Measurements from ENCODE around the gene NET1.
"Not testable (repeated sequence)": the region's sequence is repeated elsewhere in the genome, so short reads cannot be mapped to it uniquely, and the experiment has no call there.

Gene NET1

DNA sequence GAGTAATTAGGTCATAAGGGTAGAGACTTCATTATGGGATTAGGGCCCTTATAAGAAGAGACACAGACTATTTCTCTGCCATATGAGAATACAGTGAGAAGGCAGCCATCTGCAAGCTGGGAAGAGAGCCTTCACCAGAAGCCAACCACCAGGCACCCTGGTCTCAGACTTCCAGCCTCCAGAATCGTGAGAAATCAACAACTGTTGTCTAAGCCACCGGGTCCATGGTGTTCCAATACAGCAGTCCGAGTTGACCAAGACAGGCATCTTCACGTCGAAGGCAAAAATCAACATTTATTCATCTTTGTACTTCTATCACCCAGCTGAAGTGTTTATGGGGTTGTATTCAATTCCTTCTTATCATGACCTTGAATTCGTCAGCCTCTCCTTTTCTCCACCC lies 13.0 kb upstream of the NET1 start:
- no peak for DNase-seq

DNA sequence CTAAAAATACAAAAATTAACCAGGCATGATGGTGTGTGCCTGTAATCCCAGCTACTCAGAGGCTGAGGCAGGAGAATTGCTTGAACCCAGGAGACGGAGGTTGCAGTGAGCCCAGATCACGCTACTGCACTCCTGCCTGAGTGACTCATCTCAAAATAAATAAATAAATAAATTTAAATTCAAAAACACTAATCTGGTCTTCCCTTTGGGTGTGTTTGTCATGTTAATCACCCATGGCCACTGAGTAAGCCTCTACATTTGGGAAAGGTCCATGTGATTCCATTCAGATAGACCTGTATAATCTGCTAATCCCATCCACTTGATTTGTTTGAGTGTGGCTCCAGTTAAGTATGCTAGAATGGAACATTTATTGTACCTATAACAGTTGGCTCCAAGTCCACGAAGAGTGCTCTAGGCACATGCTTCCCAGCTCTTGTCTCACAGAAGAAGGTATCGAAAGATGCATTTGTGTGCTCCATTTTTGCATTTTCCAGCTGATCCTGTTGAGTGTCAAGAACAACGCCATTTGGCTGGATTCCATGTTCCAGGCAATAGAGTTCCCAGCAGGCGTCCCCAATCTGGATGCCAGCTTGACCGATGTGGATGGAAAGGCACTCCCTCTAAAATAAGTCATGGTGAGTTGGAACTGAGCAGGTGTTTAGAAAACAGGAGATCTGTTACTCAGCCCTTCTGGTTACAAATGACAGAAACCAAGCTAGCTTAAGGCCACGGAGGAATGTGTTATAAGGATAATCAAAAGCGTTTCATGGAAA lies 11.7 kb upstream of the NET1 start:
- no peak for DNase-seq

DNA sequence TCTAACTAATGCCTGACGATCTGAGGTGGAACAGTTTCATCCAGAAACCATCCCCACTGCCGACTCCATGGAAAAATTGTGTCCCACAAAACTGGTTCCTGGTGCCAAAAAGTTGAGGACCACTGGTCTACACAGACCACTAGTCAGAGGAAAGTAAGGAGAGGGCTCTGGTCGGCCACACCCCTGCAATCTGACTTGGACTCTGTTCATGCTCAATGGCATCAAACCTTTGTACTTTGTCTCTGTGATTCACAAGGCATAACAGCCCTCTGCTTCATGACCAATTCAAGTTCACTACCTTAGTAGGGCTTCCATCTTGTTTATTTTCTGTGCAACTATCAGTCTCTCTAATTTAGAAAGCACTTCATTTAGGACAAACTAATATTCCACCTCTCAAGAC lies 9.6 kb upstream of the NET1 start:
- DNase-seq: no peak

DNA sequence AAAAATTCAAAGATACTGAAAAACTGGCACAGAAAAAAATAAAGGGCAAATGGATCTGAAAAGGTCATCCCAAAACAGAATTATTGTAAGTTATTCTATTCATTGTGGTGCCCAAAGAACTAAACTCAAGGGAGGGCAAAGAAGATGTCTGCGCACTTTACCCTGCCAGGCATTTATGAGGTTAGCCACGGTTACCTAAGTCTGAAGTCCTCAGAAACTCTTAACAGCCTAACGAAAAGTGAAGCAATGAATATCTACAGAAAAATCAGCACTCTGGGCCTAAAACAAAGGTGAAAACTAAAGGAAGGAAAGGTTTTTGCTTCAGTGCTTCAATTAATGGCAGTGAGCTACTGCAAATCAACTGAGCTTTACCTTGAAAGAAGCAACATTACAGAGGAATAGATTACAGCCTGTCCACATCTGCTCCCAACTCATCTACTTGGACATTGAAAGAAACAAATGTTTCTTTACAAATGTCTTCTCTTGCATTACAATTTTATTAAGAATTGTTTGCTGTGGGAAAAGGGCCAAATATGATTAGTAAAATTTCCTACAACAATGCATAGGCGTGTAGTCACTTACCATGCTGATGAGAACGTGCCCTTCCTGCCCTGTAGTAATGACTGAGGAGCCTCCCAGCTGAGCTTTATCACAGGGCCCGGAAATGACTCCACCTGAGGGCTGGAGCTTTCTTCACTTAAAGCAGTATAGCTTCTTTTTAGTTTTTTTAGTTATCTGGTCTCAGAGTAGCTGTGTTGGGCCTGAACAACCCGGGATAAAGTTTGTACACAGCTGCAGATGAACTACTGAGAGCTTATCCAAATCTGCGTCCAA lies 7.9 kb upstream of the NET1 start, which contains the start of gene TUBAL3:
Gene TUBAL3, minus strand, starts transcription at position 621 of the 834 bp plus-strand sequence. Its CDS starts 36 bp downstream, at position 585.
- no peak for DNase-seq

DNA sequence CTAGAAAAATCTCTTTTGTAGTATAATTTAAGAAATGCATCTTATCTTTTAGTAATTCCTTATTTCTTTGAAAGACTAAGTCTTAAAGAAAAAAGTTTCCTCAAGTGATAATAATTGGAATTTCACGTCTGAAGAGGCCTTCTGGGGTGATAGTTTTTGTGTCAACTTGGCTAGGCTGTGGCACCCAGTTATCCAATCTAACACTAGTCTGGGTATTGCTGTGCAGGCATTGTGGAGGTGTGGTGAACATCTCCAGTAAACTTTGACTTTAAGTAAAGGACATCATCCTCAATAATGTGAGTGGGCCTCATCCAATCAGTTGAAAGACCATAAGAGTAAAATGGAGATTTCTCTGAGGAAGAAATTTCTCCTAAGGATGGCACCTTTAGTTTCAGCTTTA lies 5.4 kb upstream of the NET1 start:
- DNase-seq: no peak

DNA sequence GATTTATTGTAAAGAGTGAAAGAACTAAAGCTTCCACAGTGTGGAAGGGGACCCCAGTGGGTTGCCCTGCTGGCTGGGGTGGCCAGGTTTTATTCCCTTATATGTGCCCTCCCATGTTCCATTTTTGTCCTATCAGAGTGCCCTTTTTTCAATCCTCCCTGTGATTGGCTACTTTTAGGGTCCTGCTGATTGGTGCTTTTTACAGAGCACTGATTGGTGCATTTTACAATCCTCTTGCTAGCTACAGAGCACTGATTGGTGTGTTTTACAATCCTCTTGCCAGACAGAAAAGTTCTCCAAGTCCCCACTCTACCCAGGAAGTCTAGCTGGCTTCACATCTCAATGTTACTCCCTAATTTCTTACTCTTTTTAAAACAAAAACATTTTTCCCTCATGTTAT lies 1.6 kb upstream of the NET1 start:
- not testable (repeated sequence) for DNase-seq

DNA sequence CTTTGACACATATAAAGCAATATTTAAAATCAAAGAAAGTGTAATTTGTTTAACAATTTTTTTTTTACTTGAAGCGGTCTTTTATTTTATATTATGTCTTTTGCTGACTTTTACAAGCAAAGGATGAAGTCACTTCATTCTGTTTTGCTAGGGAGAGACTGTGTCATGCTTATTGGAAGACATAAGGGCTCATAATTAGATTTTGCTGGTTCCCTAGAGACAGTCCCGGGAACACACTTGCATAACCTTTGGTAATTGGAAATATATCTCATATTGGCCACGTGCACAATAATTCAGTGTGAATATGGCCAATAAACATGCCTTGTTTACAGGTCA lies 448 bp upstream of the NET1 start:
- DNase-seq: no peak

DNA sequence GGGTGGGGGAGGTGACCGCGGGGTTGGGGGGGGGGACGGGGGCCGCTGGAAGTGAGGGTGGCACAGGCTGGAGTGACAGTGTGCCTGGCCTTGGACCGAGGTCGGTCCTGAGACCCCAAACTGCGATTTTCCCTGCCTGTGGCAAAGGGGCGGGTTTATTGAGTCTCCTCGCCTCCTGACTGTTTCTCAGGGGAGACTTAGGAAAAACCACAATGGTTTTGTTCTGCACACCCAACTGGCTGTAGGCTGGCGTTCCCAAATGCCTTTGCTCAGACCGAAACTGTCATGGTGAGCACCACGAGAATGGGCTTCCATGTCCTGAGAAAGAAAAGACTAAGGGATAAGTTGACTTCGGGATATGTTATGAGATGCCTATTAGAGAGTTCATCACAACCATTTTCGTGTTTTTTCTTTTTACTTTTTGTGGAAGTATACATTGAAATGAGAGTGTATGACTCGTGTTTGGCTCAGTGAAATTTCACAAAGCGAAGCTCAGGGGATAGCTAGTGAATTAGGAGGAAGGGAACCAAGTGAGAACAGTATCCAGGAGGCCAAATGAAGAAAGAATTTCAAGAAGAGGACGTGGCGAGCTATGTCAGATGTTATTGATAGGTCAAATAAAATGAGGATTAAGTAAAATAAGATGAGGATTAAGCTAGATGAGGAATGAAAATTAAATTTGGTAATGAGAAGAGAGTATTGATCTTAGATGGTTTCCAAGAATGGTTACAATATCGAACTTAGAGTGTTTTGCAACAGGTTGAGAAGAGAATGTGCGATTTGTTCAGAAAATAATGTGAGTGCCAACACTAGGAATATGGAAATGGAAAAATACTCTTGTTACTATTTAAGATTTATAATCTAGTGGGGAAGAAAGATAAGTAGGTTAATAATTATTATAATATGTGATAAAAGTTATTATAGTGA lies 918 bp downstream of the NET1 start:
- no peak for DNase-seq

DNA sequence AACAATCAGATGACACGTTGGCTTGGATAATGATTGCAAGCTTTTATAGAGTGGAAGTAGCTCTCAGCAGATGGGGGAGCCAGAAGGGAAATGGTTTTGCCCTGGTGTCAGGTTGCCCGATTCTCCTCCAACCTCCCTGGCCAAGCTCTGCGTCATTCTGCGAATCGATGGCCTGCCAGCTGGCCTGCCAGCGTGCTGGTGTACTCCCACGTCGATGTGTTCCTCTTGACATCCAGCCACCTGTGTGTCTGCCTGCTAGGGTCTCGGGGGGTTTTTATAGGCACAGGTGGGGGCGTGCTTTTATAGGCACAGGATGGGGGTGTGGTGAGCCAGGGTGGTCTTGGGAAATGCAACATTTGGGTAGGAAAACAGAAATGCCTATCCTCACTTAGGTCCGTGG lies 4.6 kb downstream of the NET1 start:
- DNase-seq: no peak

DNA sequence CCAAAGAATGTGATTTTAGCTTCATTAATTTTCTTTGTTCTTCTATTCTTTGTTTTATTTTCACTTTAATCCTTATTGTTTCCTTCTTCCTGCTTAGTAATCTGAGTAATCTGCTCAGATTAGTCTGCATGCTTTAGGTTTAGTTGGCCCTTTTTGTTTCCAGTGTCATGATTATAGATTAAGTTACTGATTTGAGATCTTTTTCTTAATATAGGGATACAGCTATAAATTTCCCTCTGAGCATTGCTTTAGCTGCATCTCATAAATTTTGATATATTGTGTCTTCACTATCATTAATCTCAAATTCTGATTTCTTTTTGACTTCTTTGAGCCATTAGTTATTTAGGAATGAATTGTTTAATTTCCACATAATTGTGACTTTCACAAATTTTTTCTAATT lies 6.2 kb downstream of the NET1 start:
- no peak for DNase-seq

DNA sequence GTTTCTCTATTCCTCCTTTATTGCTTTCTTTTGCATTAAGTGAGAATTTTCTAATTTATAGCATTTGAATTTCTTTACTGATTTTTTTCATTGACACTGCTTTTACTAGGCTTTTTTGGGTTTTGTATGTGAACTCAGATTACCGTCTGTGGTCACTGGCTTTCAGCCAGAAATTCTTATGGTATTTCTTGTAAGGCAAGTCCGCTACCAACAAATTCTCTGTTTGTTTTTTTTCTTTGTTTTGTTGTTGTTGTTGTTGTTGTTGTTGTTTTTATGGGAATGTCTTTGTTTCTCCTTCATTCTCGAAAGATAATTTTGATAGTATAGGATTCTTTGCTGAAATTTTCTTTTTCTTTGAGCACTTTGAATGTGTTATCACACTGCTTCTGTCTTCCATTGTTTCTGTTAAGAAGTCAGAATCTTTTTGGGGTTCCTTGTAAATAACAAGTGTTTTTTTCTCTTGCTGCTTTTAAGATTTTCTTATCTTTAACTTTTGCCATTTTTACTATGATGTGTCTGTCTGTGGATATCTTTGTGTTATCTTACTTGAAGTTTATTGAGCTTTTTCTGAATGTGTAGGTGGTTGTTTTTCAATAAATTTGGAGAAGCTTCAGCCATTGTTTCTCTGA lies 7.2 kb downstream of the NET1 start:
- DNase-seq: no peak

DNA sequence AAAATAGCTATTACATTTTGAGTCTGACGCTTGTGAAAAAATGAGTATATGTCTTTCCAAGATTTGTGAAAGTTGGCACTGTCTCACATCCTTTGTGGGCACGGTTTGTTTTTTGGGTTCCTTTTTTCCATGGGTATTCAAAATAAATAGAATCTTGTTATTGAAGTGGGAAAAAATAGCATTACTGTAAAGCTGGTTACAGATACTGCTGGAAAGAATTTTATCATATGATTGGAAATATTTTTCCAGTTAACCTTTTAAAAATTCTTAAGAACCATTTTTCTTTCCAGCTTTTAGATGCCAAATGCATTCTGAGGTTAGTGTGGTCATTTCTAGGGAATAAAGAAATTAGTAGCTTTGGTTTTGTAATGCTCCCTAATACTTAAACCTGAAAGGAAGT lies 11.4 kb downstream of the NET1 start:
- DNase-seq: no peak

DNA sequence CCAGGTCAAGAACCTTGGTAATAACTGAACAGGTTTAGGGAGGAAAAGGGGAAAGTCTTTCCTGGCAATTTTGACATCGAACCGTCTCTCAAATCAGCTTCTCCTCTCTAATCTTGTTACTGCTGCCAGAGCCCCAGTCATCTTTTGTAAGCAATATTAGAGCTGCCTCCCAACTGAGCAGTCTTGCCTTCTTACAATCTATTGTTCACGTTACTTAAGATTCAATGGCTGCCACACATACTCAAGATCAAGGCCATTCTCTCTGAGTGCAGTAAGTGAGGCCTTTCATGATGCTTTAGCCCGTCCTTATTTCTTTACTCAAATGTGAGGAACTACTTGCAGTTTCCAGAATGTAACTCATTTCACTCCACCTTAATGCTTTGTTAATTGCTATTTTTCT lies 12.4 kb downstream of the NET1 start:
- no peak for DNase-seq

DNA sequence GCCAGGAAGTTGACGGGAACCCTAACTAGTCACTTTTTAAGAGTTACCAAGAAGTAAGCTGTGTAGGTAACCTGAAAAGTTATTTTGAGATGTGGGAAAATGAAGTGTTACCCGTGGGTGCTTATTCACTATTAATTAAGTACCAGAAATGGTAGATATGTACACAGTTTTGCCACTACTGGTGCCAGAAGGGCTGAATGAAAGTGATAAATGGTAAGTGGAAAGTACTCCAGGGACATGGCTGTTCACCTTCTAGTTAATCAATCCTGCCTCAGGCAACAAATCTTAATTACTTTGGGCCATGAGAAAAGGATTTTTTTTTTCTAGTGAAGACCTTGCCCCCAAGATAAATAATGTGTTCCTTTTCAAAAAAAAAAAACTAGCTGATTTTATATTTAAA lies 15.8 kb downstream of the NET1 start:
- no peak for DNase-seq

DNA sequence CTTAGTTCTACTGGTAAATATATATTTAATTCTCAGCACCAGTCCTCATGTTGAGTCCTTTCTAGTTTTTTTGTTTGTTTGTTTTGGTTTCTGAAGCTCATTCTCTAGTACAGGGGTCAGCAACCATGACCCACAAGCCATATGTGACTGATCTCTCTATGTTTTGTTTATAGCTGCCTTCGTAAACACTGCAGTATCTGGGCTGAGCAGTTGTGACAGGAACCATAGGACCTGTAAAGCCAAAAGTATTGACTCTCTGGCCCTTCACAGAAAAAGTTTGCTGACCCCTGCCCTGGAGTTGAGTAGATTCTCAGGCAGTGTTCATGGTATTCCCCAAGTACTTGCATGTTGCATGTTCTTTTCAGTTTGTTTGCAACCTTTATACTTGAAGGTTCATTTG lies 20.8 kb downstream of the NET1 start:
- no peak for DNase-seq

DNA sequence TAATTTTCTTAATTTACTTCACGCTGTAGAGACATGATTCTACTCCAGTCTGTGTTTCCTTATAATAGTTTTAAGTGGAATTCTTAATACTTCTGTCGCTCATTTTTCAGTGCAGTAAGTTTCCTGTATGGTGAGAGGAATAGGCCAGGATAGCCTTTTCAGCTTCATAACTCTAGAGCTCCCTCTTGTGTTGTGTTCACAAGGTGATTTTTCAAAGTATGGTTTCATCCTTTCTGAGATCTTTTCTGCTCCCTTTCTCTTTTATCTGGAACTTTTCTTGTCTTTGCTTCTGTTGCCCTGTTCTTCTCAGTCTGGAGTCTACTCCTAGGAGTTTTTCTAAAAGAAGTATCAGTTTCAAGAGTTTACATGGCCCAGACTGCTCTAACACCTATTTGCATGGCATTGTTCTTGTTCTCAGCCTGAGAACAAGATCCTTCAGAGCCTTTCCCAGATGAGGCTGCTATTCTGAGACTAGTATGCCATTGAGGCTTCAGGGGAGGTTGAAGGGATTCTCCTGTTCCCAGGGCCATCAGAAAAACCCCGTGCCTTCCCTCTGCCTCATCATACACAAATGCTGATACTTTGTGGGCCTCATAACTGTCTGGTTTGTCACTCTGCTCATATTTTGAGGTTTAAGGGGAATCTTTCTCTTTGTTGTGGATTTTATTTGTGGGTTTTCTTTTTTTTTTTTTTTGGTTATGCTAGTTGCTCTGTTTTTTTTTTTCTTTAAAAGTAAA lies 21.8 kb downstream of the NET1 start:
- no peak for DNase-seq

DNA sequence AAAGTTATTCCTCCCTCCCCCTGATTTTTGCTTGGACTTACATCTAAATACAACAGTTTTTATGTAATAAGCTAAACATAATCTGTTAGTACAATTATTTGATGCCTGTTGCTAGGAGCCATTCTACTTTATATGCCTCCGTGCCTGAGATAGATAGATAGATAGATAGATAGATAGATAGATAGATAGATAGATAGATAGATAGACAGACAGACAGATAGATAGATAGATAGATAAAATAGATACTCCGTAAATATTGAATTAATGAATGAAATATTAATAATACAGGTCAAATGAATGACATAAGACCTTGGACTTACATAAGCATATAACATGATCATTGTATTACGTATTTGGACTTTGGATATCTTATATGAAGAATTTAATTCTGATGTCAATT lies 23.0 kb downstream of the NET1 start:
- no peak for DNase-seq

DNA sequence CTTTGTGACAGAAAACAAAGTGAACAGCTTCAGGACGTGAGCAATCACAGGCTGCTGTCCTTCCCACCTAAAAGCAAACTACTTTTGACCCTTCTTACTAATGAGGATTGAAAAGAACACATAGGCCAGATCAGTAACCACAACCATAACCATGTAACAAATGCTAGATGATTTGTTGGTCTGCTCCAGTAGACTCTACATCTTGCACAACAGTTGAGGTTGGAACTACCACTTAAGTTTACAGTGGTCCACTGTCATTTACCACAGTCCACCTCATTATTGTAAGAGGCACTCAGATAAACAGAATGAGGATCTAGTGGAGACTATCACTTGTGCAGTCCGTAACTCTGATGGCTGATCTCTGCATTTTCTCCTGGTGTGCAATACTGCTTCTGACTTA lies 27.8 kb downstream of the NET1 start:
- no peak for DNase-seq

DNA sequence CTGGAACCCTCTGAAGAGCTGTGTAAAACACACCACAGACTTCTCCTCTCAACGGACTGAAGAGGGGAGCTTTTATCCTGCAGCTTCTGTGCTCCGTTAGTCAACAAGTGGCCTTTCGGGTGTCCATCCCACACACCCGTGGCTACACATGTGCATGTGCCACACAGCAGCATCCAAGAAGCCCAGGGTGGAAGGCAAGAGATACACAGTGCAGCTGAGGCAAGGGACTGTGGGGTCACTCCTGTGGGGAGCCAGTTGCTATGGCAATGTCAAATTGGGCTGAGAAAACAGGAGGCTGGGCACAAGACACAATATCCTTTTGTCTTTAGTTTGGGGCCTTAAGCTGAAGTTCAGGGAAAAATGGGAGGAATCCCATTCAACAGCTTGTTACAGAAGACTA lies 28.7 kb downstream of the NET1 start:
- no peak for DNase-seq

DNA sequence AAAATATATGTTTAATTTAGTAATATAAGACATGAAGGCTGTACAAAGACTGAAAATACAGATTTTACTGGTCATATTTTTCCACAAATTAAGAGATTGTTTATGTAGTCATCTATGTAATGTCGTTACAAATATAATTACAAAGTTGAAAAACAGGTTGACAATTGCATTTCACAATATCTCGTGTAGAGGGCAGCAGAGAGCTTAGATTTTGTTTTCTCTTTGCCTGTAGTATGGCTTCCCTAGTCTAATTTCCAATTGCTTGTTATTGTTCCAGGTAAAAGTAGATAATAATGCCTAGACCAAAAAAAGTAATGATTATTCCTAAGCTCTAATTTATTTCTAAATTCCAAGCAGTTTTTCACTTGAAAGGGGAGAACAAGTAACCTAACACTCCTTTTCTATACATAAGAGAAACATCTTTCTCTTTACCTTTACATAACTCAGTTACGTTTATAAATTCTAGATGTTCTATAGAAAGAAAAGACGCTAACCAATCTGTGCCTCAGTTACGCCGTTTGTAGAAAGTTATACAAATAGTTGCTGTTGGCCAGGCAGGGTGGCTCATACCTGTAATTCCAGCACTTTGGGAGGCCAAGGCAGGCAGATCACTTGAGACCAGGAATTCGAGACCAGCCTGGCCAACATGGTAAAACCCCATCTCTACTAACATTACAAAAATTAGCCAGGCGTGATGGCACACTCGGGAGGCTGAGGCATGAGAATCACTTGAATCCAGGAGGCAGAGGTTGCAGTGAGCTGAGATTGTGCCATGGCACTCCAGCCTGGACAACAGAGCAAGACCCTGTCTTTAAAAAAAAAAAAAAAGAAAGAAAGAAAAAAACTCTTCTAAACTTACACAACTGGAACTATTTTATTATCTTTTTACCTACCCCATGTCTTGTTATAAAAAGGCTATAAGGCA lies 30.0 kb downstream of the NET1 start:
- no peak for DNase-seq

DNA sequence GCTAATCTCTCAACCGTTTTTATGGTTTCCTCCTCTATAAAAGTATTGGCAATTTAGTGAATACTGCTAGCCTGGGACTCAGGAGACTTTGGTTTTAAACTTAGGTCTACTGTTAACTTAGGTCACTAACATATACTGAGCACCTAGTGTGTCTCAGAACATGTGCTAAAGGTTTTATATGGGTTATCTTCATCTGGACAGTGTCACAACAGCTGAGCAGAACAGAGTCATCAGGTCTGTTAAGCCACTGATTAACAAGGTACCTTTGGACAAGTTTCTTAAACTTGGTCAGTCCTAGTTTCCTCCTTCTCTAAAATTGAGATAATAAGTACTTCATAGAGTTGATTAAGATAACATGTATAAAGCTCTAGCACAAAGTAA lies 30.6 kb downstream of the NET1 start:
- DNase-seq: no peak

All from NCI-H1930 (cell line).